ENCODE measurements around the gene CSTPP1. TPM values are rescaled to one million over a fixed set of nuclear protein-coding genes. Genes with fewer than 3 reads are reported as not detected.

Gene CSTPP1
- total RNA-seq, 4 donors from 2014 or later, result 18.3 to 27.0 (median 24.6) TPM

DNA sequence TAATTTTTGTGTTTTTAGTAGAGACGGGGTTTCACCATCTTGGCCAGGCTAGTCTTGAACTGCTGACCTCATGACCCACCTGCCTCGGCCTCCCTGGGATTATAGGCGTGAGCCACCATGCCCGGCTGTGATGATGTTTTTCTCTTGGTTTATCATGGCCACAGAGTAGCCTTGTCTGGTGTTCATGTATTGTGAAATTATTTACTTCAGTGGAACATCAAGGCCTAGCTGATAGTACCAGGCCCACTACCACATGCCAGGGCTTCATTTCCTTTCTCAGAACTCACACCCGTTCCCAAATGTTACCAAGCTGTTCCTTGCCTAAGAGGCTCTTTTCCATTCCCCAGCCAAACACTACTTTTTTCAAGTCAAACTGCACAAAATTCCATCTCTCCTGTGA lies 272.1 kb downstream of the CSTPP1 start:
- intact Hi-C loops (cut with DNase I; ENCODE audit: low total_unique reads), result no loop called here
- TF ChIP-seq EP300 (IDR thresholded peaks at IDR 0.05; ENCODE audit: low read depth) (no peak), POLR2A (IDR thresholded peaks at IDR 0.05) (no peak), POLR2AphosphoS5 (IDR thresholded peaks at IDR 0.05) (no peak)
- TF ChIP-seq, protein P1, sequence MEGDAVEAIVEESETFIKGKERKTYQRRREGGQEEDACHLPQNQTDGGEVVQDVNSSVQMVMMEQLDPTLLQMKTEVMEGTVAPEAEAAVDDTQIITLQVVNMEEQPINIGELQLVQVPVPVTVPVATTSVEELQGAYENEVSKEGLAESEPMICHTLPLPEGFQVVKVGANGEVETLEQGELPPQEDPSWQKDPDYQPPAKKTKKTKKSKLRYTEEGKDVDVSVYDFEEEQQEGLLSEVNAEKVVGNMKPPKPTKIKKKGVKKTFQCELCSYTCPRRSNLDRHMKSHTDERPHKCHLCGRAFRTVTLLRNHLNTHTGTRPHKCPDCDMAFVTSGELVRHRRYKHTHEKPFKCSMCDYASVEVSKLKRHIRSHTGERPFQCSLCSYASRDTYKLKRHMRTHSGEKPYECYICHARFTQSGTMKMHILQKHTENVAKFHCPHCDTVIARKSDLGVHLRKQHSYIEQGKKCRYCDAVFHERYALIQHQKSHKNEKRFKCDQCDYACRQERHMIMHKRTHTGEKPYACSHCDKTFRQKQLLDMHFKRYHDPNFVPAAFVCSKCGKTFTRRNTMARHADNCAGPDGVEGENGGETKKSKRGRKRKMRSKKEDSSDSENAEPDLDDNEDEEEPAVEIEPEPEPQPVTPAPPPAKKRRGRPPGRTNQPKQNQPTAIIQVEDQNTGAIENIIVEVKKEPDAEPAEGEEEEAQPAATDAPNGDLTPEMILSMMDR (IDR thresholded peaks at IDR 0.05), result no peak
- Histone ChIP-seq H3K9me3 (no peaks in the 10 kb centered on the region), H3K36me3 (no peaks in the 10 kb centered on the region), H3K4me1 (peaks cover 0 to 5% (median 0%) of the 10 kb centered on the region in 4 donors), H3K27ac (no peak overlapping the region), H3K27me3 (no peaks in the 10 kb centered on the region), H3K4me3 (no peak overlapping the region)
- in situ Hi-C loops (cut with MboI; ENCODE audit: low pct_ligation_motif_present in 1 of 4, low pct_unique_long_range_greater_than_20kb in 1 of 4, low sequenced_read_pairs in 3 of 4), result no loop called here
- DNase-seq, result no peak
- 96 to 100% methylated on average over 1 to 5 of the region's 5 CpGs for WGBS, 2 donors (ENCODE audit: low coverage in 1 of 2)

Small RNAs within 50 kb of the gene (small RNA-seq; reads per million reads assigned to genes)
- 0 reads per million in 4 donors for gene MIR6745

Other genes starting within 250 kb of the CSTPP1 start
- gene ARHGAP1, start 236.1 kb upstream of the CSTPP1 start, total RNA-seq, result 10 to 100 TPM; 48.6 to 69.5 (median 50.9) TPM
- 10 to 100 TPM in 2 of 4 donors, 1 to 10 TPM in 2; 6.0 to 19.3 (median 10.0) TPM for gene ZNF408, start 235.7 kb upstream of the CSTPP1 start, total RNA-seq
- under 1 TPM in 2 of 4 donors, not detected in 2; 0.41 to 0.48 TPM for gene F2, start 217.5 kb upstream of the CSTPP1 start, total RNA-seq
- gene CKAP5, start 90.5 kb upstream of the CSTPP1 start, total RNA-seq, result 10 to 100 TPM in 3 of 4 donors, 1 to 10 TPM in 1; 9.7 to 32.2 (median 28.1) TPM
- gene LRP4, start 18.2 kb upstream of the CSTPP1 start, total RNA-seq, result 10 to 100 TPM in 3 of 4 donors, 1 to 10 TPM in 1; 7.9 to 52.4 (median 16.2) TPM
- gene ARFGAP2, start 240.1 kb downstream of the CSTPP1 start, total RNA-seq, result 100 to 1,000 TPM; 123 to 213 (median 132) TPM
- gene PACSIN3, start 249.7 kb downstream of the CSTPP1 start, total RNA-seq, result 10 to 100 TPM in 2 of 4 donors, 1 to 10 TPM in 2; 1.2 to 13.9 (median 9.8) TPM